HAP-1 (cell line): ENCODE measurements around the gene KCNT1.

Experiments used
- DNase-seq, 2 experiments: peaks; one replicate each; pipeline ENCODE4 v3.0.0-alpha.2; 2016 to 2020; ENCODE audit warnings: low spot score in 2 of 2
- H3K27me3 ChIP-seq: fragments of 250-450 bp; sonication (Bioruptor Pico); 2 replicates; pipeline ENCODE4 v1.5.1; 2020; ENCODE audit warnings: low read depth, mild to moderate bottlenecking, moderate library complexity
- H3K36me3 ChIP-seq: fragments of 250-450 bp; sonication (Bioruptor Pico); replicated peaks from 2 replicates; pipeline ENCODE4 v1.5.1; 2020; ENCODE audit warnings: mild to moderate bottlenecking
- H3K4me1 ChIP-seq: fragments of 250-450 bp; sonication (Bioruptor Pico); 2 replicates; pipeline ENCODE4 v1.5.1; 2020; ENCODE audit warnings: mild to moderate bottlenecking
- H3K4me3 ChIP-seq: fragments of 250-450 bp; sonication (Bioruptor Pico); 2 replicates; pipeline ENCODE4 v1.5.1; 2020; ENCODE audit warnings: mild to moderate bottlenecking, moderate library complexity
- H3K9me3 ChIP-seq: fragments of 250-450 bp; sonication (Bioruptor Pico); 2 replicates; pipeline ENCODE4 v1.5.1; 2020; ENCODE audit warnings: mild to moderate bottlenecking, moderate library complexity
- in situ Hi-C: fragments of 300-500 bp; cut with MboI; formaldehyde crosslinking; loops from 3 replicates; pipeline ENCODE4 v1.14.3; 2020; ENCODE audit warnings: low sequenced_read_pairs, inconsistent platforms, mixed read lengths

KCNT1 gene

DNA sequence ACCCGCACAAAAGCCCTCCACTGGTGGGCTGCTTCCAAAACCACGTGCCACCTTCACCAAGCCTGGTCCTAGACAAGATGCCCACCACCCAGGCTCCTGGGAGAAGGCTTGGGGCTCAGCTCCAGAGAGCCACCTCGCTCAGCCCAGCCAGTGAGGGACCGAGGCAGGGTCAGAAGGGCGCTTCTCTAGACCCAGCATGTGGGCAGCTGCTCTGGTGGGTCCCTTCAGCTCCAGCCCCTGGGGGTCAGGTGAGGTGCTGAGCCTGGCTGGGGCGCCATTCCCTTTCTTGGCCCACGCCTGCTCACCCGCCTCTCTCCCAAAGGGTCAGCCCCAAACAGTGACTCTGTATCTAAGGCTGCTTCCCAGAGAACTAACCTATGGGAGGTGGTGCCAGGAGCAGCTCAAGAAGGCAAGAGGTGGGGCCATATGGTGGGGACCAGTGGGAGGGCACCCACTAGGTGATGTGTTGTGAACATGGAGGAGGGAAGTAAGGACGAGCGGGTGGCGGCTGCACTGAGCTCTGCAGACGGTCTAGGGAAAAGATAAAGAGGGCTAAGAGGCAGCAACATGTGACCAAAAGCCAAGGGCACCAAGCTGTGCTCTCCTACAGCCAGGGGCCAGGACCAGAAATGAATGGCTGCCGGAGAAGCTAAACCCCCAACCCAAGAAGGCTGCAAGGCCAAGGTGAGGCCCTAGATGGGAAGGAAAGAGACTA lies 126.0 kb downstream of the KCNT1 start:
- Histone ChIP-seq H3K4me3 (no peak overlapping the region), H3K9me3 (no peaks in the 10 kb centered on the region), H3K27me3 (no peaks in the 10 kb centered on the region), H3K4me1 (no peaks in the 10 kb centered on the region), H3K36me3 (peaks cover 16% of the 10 kb centered on the region)
- DNase-seq: no peak
- in situ Hi-C loops: no loop called here

DNA sequence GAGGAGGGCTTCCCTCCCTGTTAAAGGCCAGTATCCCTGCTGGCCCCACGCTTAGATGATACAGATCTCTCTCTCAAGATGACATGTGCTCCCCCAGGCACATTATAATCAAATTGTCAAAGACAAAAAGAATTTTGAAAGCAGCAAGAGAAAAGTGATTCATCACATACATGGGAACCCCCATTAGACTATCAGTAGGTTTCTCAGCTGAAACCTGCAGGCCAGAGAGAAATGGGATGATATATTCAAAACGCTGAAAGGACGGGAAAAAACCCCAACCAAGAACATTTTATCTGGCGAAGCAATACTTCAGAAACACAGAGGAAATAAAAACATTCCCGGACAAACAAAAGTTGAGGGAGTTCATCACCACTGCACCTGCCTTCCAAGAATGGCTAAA lies 126.7 kb downstream of the KCNT1 start:
- no peak for DNase-seq
- in situ Hi-C loops: no loop called here

DNA sequence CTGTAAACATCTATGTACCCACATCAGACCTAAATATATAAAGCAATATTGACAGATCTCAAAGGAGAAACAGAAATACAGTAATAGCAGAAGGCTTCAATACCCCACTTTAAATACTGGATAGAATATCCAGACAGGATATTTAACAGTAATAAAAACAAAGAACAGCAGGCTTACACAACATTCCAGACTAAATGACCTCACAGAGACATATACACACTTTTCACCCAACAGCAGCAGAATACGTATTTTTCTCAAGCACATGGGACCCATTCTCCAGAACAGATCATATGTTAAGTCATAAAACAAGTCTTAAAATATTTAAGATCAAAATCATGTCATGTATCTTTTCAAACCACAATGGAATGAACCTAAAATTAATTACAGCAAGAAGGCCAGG lies 128.5 kb downstream of the KCNT1 start:
- in situ Hi-C loops: no loop called here
- Histone ChIP-seq H3K36me3 (no peaks in the 10 kb centered on the region), H3K4me1 (no peaks in the 10 kb centered on the region), H3K9me3 (no peaks in the 10 kb centered on the region), H3K27me3 (no peaks in the 10 kb centered on the region), H3K4me3 (no peak overlapping the region)
- DNase-seq: no peak

More for the DNA sequence above, 126.7 kb downstream of the KCNT1 start:
- no peaks in the 10 kb centered on the region for H3K9me3 ChIP-seq
- peaks cover 10% of the 10 kb centered on the region for H3K36me3 ChIP-seq
- H3K27me3 ChIP-seq: no peaks in the 10 kb centered on the region
- no peaks in the 10 kb centered on the region for H3K4me1 ChIP-seq
- no peak overlapping the region for H3K4me3 ChIP-seq

DNA sequence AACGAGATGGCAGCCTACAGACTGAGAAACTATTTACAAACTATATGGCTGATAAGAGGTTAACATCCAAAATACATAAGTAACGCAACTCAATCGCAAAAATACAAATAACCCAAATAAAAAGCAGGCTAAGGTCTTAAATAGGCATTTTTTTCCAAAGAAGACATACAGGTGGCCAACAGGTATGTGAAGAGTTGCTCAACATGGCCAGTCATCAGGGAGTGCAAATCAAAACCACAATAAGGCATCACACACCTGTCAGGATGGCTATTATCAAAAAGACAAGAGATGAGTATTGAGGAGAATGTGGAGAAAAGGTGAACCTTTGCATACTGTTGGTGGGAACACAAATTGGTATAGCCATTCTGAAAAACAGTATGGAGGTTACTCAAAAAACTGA lies 131.9 kb downstream of the KCNT1 start:
- Histone ChIP-seq H3K9me3 (no peaks in the 10 kb centered on the region), H3K4me3 (no peak overlapping the region), H3K4me1 (no peaks in the 10 kb centered on the region), H3K27me3 (no peaks in the 10 kb centered on the region), H3K36me3 (no peaks in the 10 kb centered on the region)
- in situ Hi-C loops: no loop called here
- DNase-seq: no peak

DNA sequence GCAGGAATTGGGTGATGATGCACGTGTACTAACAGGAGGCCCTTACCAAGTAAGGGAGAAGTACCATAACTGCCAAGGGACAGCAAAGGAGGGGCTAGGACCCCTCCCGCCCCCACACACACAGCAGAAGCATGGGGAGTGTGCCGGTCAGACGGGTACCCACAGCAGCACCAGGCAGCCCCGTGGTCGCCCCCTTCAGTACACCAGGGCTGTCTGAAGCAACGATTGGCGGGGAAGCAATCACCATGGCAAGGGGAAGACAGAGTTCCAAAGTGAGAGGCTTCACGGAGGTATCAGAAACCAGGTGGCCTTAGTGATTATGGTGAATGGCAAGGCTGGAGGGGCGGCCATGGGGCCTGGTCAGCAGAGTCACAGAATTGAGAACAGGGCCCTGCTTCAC lies 133.1 kb downstream of the KCNT1 start:
- in situ Hi-C loops: no loop called here
- Histone ChIP-seq H3K4me3 (no peak overlapping the region), H3K9me3 (no peaks in the 10 kb centered on the region), H3K27me3 (no peaks in the 10 kb centered on the region), H3K36me3 (no peaks in the 10 kb centered on the region), H3K4me1 (no peaks in the 10 kb centered on the region)
- no peak for DNase-seq

DNA sequence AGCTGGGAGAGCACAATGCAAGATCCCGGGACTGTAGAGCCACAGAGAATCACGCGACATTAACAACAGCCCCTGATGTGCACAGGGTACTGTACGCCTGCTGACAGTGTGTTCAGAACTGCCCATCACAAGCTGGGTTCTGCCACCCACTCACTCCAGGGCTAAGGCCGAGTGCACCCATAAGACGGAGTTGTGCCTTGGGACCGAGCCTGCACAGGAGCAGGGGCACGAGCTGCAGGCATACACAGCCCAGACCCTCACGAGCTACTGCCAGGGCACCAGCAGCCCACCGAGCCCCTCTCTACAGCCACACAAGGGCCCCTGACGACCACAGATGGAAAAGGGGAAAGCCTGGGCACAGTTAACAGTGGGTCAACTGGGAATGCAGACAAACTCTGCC lies 137.5 kb downstream of the KCNT1 start:
- Histone ChIP-seq H3K36me3 (no peaks in the 10 kb centered on the region), H3K9me3 (no peaks in the 10 kb centered on the region), H3K27me3 (no peaks in the 10 kb centered on the region), H3K4me1 (no peaks in the 10 kb centered on the region), H3K4me3 (no peak overlapping the region)
- in situ Hi-C loops: no loop called here
- DNase-seq: no peak

DNA sequence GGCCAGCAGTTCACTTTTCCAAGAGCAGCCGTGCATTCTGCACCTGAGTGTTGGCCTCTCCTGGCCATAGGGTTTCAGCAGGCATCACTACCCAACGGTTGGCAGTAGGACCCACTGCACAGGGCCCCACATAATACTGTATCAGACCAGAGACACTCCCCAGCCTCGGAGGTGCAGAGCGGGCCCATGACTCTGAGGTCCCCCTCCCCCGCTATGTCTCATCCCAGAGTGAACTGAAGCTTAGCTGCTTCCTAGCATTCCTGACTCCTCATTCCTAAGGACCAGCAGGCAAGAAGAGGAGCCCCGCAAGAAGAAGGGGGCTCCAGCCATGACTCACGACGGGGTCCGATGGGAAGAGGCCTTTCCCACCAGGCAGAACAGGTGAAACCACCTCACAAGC lies 138.1 kb downstream of the KCNT1 start:
- in situ Hi-C loops: no loop called here
- H3K4me3 ChIP-seq: no peak overlapping the region
- no peak for DNase-seq
- H3K4me1 ChIP-seq: no peaks in the 10 kb centered on the region
- no peaks in the 10 kb centered on the region for H3K27me3 ChIP-seq
- H3K9me3 ChIP-seq: no peaks in the 10 kb centered on the region
- H3K36me3 ChIP-seq: 0 out of 2 replicates have a peak, but pooled peaks cover under 1% of the 10 kb centered on the region

DNA sequence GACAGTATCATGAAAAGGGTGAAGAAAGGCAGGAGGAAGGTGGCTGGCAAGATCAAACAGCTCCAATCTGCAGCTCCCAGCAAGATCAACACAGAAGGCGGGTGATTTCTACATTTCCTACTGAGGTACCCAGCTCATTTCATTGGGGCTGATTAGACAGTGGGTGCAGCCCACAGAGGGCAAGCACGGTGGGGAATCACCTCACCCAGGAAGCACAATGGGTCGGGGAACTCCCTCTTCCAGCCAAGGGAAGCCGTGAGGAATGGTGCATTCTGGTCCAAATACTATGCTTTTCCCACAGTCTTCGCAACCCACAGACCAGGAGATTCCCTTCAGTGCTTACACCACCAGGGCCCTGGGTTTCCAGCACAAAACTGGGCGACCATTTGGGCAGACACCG lies 138.6 kb downstream of the KCNT1 start:
- no peaks in the 10 kb centered on the region for H3K9me3 ChIP-seq
- no peak for DNase-seq
- no peaks in the 10 kb centered on the region for H3K27me3 ChIP-seq
- in situ Hi-C loops: no loop called here
- no peaks in the 10 kb centered on the region for H3K4me1 ChIP-seq
- no peak overlapping the region for H3K4me3 ChIP-seq
- 0 out of 2 replicates have a peak, but pooled peaks cover 4% of the 10 kb centered on the region for H3K36me3 ChIP-seq
